Ishikawa (cell line): ENCODE results near the gene SCGB1C2.

ENCODE experiments used
- CEBPB ChIP-seq: IDR thresholded peaks from 2 replicates; pipeline ENCODE4 v1.6.1; 2012
- CREB1 ChIP-seq: IDR thresholded peaks from 2 replicates; pipeline ENCODE4 v1.6.1; 2012; ENCODE audit warnings: low read depth
- EGR1 ChIP-seq: IDR thresholded peaks from 2 replicates; pipeline ENCODE4 v1.6.1; 2012
- EP300 ChIP-seq: IDR thresholded peaks from 2 replicates; pipeline ENCODE4 v1.6.1; 2012; ENCODE audit warnings: borderline replicate concordance
- FOXM1 ChIP-seq: IDR thresholded peaks from 2 replicates; pipeline ENCODE4 v1.6.1; 2012; ENCODE audit warnings: low read depth, borderline replicate concordance
- NFIC ChIP-seq: IDR thresholded peaks from 2 replicates; pipeline ENCODE4 v1.6.1; 2012
- RAD21 ChIP-seq: IDR thresholded peaks from 2 replicates; pipeline ENCODE4 v1.6.1; 2012; ENCODE audit warnings: low read depth
- TAF1 ChIP-seq: IDR thresholded peaks from 2 replicates; pipeline ENCODE4 v1.6.1; 2012; ENCODE audit warnings: low read depth, mild to moderate bottlenecking
- TCF12 ChIP-seq: IDR thresholded peaks from 2 replicates; pipeline ENCODE4 v1.6.1; 2012; ENCODE audit warnings: low read depth
- TEAD4 ChIP-seq: IDR thresholded peaks from 2 replicates; pipeline ENCODE4 v1.6.1; 2012
- YY1 ChIP-seq: IDR thresholded peaks from 2 replicates; pipeline ENCODE4 v1.6.1; 2012; ENCODE audit warnings: low read depth
- ZBTB7A ChIP-seq: IDR thresholded peaks from 2 replicates; pipeline ENCODE4 v1.6.1; 2012; ENCODE audit warnings: low read depth
- TF ChIP-seq, protein P1 (sequence below): IDR thresholded peaks from 2 replicates; pipeline ENCODE4 v1.6.1; 2012; ENCODE audit warnings: low read depth, mild to moderate bottlenecking
- TF ChIP-seq, protein P2 (sequence below): IDR thresholded peaks from 2 replicates; pipeline ENCODE4 v1.6.1; 2012
- TF ChIP-seq, protein P3 (sequence below): IDR thresholded peaks from 2 replicates; pipeline ENCODE4 v1.6.1; 2012

Gene SCGB1C2

DNA sequence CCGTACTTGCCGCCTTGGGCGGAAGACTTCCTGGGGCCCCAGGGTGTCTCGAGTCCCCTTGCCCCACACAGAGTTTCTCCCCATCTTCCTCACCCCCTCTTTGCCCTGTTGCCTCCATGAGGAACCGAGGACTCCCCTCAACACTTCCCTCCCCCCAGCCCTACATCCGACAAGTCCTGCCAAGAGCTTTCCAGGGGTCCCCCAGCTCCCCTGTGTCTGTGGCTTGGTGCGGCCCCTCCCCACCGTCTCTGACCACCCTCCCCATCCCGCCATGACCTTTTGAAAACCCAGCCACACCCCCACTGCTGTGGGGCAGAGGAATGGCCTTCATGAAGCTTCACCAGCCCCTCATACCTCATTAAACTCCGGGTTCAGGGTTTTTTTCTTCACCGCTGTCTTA lies 11.4 kb downstream of the SCGB1C2 start:
- TF ChIP-seq RAD21 (no peak), YY1 (no peak), ZBTB7A (no peak), NFIC (no peak), EP300 (no peak), TEAD4 (no peak), TCF12 (no peak)
- TF ChIP-seq, protein P1, sequence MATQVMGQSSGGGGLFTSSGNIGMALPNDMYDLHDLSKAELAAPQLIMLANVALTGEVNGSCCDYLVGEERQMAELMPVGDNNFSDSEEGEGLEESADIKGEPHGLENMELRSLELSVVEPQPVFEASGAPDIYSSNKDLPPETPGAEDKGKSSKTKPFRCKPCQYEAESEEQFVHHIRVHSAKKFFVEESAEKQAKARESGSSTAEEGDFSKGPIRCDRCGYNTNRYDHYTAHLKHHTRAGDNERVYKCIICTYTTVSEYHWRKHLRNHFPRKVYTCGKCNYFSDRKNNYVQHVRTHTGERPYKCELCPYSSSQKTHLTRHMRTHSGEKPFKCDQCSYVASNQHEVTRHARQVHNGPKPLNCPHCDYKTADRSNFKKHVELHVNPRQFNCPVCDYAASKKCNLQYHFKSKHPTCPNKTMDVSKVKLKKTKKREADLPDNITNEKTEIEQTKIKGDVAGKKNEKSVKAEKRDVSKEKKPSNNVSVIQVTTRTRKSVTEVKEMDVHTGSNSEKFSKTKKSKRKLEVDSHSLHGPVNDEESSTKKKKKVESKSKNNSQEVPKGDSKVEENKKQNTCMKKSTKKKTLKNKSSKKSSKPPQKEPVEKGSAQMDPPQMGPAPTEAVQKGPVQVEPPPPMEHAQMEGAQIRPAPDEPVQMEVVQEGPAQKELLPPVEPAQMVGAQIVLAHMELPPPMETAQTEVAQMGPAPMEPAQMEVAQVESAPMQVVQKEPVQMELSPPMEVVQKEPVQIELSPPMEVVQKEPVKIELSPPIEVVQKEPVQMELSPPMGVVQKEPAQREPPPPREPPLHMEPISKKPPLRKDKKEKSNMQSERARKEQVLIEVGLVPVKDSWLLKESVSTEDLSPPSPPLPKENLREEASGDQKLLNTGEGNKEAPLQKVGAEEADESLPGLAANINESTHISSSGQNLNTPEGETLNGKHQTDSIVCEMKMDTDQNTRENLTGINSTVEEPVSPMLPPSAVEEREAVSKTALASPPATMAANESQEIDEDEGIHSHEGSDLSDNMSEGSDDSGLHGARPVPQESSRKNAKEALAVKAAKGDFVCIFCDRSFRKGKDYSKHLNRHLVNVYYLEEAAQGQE: no peak
- TF ChIP-seq, protein P2, sequence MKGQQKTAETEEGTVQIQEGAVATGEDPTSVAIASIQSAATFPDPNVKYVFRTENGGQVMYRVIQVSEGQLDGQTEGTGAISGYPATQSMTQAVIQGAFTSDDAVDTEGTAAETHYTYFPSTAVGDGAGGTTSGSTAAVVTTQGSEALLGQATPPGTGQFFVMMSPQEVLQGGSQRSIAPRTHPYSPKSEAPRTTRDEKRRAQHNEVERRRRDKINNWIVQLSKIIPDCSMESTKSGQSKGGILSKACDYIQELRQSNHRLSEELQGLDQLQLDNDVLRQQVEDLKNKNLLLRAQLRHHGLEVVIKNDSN: no peak
- TF ChIP-seq, protein P3, sequence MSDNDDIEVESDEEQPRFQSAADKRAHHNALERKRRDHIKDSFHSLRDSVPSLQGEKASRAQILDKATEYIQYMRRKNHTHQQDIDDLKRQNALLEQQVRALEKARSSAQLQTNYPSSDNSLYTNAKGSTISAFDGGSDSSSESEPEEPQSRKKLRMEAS: no peak

DNA sequence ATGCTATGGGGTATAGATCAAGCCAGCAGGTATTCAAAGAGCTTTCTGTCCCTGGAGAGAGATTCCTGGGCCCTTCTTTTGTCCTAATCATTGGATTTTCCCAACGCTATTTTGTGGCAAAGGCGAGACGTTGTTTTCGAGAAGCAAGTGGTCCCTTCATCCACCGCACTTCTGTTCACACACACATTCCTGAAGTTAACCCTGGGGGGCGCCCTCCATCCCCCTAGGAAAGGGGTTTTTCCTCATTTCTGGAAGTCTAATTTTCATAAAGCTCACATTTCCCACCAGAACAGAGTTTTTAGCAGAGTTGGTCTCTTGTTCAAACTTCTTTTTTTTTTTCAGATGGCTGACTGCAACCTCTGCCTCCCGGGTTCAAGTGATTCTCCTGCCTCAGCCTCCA lies 11.9 kb downstream of the SCGB1C2 start:
- TF ChIP-seq, protein P2: no peak
- no peak for TF ChIP-seq NFIC
- TF ChIP-seq, protein P1: no peak
- TF ChIP-seq EGR1: no peak
- no peak for TF ChIP-seq TAF1
- TF ChIP-seq YY1: no peak
- no peak for TF ChIP-seq CREB1
- no peak for TF ChIP-seq FOXM1
- TF ChIP-seq, protein P3: no peak
- TF ChIP-seq ZBTB7A: no peak
- TF ChIP-seq CEBPB: no peak
- no peak for TF ChIP-seq TCF12
- TF ChIP-seq EP300: no peak

DNA sequence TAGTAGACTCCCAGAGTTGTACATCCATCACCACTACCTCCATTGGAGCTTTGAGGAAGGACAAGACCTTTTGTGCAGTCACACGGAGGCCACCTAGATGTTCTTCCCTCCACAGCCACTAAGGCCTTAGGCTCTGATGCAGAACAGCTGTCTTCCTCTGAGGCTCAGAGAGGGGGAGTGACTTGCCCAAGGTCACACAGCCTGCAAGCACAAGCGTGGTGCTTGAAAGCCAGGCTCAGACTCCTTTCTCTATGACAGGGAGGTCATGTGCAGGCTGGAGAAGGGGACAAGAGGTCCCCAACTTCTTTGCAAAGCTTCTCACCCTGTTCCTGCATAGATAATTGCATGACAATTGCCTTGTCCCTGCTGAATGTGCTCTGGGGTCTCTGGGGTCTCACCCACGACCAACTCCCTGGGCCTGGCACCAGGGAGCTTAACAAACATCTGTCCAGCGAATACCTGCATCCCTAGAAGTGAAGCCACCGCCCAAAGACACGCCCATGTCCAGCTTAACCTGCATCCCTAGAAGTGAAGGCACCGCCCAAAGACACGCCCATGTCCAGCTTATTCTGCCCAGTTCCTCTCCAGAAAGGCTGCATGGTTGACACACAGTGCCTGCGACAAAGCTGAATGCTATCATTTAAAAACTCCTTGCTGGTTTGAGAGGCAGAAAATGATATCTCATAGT lies 12.7 kb downstream of the SCGB1C2 start:
- no peak for TF ChIP-seq EP300
- TF ChIP-seq FOXM1: no peak

DNA sequence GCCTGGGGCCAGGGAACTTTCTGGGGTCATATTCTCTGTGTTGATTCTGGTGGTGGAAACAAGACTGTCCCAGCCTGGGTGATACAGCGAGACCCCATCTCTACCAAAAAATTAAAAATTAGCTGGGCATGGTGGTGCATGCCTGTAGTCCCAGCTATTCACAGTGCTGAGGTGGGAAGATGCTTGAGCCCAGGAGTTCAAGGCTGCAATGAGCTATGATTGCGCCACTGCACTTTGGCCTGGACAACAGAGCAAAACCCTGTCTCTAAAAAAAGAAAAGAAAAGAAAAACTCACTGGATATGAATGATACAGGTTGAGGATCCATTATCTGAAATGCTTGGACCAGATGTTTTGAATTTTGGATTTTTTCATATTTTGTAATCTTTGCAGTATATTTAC lies 13.6 kb downstream of the SCGB1C2 start:
- TF ChIP-seq, protein P1: no peak
- no peak for TF ChIP-seq YY1
- TF ChIP-seq CREB1: no peak
- TF ChIP-seq FOXM1: no peak
- TF ChIP-seq EP300: no peak
- no peak for TF ChIP-seq RAD21
- TF ChIP-seq TCF12: no peak
- TF ChIP-seq, protein P2: no peak
- TF ChIP-seq TEAD4: no peak
- TF ChIP-seq, protein P3: no peak
- TF ChIP-seq CEBPB: no peak
- TF ChIP-seq TAF1: no peak
- TF ChIP-seq NFIC: no peak
- no peak for TF ChIP-seq EGR1
- TF ChIP-seq ZBTB7A: no peak
